Stimulated activated CD8-positive, alpha-beta memory T cell treated with anti-CD3 and anti-CD28 coated beads, Interleukin-12 subunit alpha, Interleukin-12 subunit beta, amount 100 ng/mL, for 24 hours (primary cell): ENCODE results near the gene MYO3B.

Experiments
- DNase-seq: peaks from one replicate; pipeline ENCODE4 v3.0.0-alpha.2; 2020; ENCODE audit errors: extremely low read depth

MYO3B gene

GRCh38 chr2:170161516-170162270 lies 16.3 kb upstream of the MYO3B start:
- no peak for DNase-seq

DNA sequence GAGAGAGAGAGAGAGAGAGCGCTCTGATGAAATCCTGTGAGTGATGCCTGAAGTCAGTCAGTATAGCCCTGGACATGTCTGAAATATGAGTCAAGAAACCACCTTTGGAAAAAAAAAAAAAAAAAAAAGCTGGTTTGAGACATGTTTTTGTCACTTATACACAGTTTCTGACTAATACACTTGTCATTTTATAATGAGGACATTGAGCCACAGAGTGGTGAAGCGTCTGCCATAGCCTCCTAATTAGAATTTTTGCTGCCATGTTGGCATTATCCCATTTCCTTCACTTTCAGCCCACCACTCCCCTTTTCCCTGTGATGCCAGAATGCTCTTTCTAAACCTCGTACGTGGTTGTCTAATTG lies 15.7 kb upstream of the MYO3B start:
- no peak for DNase-seq

DNA sequence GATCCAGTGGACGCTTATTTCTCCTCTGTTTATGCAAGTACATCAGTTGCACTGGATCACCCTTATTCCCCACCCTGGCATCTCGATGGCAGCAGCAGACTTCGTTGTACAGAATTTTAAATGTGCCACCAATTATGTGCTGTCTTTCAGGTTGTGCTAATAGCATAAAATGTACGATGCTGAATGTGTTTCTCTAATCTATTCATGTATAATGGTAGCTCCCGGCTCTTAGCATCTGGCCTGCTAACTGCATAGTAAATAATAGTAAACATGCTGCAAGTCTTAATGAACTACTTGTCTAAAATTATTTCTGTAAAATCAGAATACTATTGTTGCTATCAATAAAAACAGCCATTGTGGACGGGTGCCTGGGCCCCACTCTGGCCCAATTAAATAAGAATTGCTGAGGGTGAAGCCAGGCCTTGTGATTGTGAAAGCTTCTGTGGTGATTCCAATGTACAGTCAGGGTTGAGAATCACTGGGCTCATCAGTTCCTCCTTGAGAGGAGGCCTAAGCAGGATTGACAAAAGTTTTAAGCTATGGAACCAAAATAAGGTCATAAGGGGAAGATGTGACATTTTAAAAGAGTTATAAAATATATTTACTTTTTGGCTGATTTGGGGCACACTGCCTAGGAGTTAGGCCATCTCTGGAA lies 14.4 kb upstream of the MYO3B start:
- no peak for DNase-seq

GRCh38 chr2:170165129-170165528 lies 12.8 kb upstream of the MYO3B start:
- DNase-seq = no peak

DNA sequence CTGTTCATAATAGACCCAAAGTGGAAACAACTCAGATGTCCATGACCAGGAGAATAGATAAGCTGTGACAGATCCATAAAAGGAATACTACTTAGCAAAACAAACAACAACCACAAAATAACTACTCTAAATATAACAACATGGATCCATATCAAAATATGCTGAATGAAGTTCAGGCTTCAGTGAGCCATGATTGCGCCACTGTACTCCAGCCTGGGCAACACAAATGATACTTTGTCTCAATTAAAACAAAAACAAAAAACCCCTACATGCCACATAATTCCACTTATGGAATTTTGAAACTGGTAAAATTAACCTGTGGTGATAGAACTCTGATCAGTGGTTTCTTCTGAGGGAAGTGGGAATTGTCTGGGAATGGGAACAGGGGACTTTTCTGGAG lies 11.2 kb upstream of the MYO3B start:
- DNase-seq = no peak

- no peak for DNase-seq
Observed at GRCh38 chr2:170170281-170171040, 7.5 kb upstream of the MYO3B start.

GRCh38 chr2:170176212-170176611 lies 1.7 kb upstream of the MYO3B start:
- DNase-seq = no peak

DNA sequence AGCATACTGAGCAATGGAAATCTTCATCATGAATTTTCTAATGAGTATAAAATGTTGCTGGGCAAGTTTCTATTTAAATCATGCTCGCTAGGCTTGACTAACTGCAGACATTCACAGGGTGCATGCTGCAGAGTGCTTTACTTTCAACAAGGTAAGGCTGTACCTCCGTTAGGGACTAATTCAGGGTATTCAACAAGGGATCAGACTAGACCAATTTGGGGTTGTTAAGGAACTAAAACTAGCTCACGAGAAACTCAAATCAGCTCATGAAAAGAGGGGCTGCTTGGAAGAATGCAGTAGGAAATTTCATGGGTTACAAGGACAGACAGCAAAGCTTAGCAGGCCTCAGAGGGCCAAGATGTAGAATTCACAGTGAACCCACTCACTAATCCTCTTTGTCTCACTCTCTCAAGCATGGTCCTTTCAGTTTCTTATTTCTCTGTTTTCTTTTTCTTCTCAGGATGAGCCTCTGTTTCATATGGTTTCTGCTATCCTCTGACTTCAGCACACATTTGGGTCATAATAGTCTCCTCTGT lies 2.2 kb downstream of the MYO3B start:
- no peak for DNase-seq

DNA sequence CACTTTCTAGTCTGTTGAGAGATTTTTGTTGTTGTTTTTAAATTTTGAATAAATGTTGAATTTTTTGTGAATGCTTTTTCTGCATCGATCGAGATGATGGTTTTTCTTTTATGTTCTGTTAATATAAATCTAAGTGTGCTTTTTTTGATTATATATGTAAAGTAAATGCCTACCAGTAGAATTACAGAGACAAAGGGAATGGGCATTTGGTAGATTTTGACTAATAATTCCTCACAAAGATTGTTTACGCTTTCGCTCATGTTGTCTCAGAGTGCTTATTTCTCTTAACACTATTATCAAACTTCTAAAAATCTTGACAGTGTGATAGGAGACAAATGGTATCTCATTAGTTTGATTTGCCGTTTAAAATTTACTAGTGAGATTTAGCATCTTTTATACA lies 3.7 kb downstream of the MYO3B start:
- no peak for DNase-seq

GRCh38 chr2:170185319-170185718 lies 7.4 kb downstream of the MYO3B start:
- no peak for DNase-seq

- DNase-seq = no peak
Observed at GRCh38 chr2:170189757-170190156, 11.8 kb downstream of the MYO3B start.

DNA sequence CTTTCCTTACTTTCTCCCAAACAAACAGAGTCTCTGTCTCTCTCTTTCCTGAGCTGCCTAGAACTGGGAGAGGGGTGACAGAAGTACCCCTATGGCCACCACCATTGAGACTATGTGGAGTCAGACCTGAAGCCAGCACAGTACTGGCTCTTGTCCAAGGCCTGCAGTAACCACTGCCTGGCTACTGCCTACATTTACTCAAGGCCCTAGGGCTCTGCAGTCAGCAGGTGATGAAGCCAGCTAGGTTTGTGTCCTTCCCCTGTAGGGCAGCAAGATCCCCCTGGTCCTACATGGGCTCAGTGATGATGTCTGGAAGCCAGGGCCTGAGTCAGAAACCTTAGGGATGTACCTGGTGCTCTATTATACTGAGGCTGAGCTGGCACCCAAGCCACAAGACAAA lies 12.2 kb downstream of the MYO3B start:
- DNase-seq = no peak

- DNase-seq = no peak
Observed at GRCh38 chr2:170191166-170191866, 13.4 kb downstream of the MYO3B start.

GRCh38 chr2:170196963-170197362 lies 19.0 kb downstream of the MYO3B start:
- DNase-seq = no peak

- DNase-seq = no peak
Observed at GRCh38 chr2:170201275-170201674, 23.3 kb downstream of the MYO3B start.

- no peak for DNase-seq
Observed at GRCh38 chr2:170201734-170202393, 23.9 kb downstream of the MYO3B start.

DNA sequence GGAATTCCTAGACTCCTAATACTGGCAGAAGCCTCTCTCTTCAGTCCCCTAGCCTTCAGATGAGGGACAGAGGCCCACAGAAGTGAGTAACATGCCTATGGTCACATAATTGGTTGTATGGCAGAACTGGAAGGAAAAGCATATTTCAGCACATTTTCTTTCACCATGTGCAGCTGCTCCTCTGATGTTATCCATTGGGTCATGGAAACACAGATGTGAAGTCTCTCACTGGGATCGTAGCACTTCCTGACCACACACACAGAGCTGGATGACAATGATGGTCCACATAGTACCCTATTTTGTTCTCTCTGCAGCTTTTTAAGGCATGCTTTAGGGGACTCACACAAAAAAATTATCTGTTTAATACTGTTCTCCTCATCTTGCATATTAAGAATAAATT lies 24.5 kb downstream of the MYO3B start:
- DNase-seq = no peak

DNA sequence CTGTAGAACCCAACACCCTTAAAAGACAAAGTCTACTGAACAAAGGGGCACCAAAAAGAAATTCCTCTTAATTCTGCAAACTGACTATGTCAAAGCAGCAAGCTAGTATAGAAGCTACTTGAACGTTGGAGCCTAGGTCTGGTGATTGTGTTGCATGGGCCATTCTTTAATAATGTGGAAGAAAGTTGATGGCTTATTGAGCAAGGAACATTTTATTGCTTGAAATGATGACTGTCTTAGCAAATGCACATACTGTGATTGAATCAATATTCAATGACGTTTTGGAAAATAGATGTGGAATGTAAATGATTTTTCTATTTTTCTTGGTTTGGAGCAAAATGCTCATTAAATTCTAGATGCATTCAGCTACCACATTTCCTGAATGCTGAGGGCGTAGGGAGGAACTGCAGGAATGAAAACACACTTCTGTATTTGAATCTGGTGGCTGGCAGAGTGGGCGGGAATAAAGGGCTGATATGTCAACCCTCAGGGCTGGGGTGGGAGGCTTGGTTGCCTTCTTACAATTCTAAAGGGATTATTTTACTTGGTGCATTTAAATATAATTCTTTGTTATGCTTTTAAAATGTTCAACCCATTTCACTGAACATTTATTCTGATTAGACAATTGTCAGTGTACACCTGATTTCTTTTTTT lies 26.5 kb downstream of the MYO3B start:
- DNase-seq = no peak

GRCh38 chr2:170206246-170206645 lies 28.3 kb downstream of the MYO3B start:
- DNase-seq = no peak

GRCh38 chr2:170206805-170207407 lies 29.0 kb downstream of the MYO3B start:
- DNase-seq = no peak

GRCh38 chr2:170207901-170208300 lies 30.0 kb downstream of the MYO3B start:
- no peak for DNase-seq
